GM12891 (cell line): ENCODE results near the gene ELAVL2.

Source experiments
- DNase-seq: peaks from one replicate; pipeline ENCODE4 v3.0.0; 2011; ENCODE audit warnings: low spot score; ENCODE audit not compliant: insufficient read length
- FAIRE-seq: peaks from 2 replicates; lab custom pipeline; 2011; peaks lifted over from hg19 to GRCh38; lab: Jason Lieb, UNC
- PAX5 ChIP-seq: IDR thresholded peaks from 2 replicates; pipeline ENCODE4 v1.6.1; 2011; ENCODE audit warnings: low read length, moderate library complexity, mild to moderate bottlenecking; ENCODE audit not compliant: insufficient read depth, severe bottlenecking
- POLR2A ChIP-seq: IDR thresholded peaks from 2 replicates; pipeline ENCODE4 v1.6.1; 2011; ENCODE audit warnings: low read depth, low read length, control low read depth
- POLR2AphosphoS5 ChIP-seq: IDR thresholded peaks from 2 replicates; pipeline ENCODE4 v1.6.1; 2011; ENCODE audit warnings: low read depth, low read length, control low read depth
- POU2F2 ChIP-seq: IDR thresholded peaks from 2 replicates; pipeline ENCODE4 v1.6.1; 2011; ENCODE audit warnings: low read depth, mild to moderate bottlenecking, control low read depth, low read length, moderate library complexity
- SPI1 ChIP-seq: IDR thresholded peaks from 2 replicates; pipeline ENCODE4 v1.6.1; 2011; ENCODE audit warnings: low read depth, low read length, control low read depth
- TAF1 ChIP-seq: IDR thresholded peaks from 2 replicates; pipeline ENCODE4 v1.6.1; 2011; ENCODE audit warnings: low read depth, low read length, control low read depth

ELAVL2 gene

GRCh38 chr9:23830929-23831730 is 5.1 kb upstream of the ELAVL2 start:
- FAIRE-seq (no peak), DNase-seq (no peak)
- TF ChIP-seq SPI1 (no peak), PAX5 (no peak)

DNA sequence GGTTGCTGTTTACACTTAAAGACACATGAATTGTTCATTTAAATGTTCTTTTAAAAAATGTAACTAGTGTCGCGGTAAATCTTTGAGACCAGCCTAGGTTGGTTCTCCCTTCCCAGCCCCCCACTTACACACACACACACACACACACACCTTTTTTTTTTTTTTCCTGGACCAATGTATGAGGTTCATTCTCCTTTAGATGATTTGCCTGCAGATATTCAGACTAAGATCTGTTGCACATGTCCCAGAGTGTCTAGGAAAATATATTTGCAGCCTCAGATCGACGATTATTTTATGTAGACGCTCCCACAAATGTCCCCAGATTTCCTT is 4.4 kb upstream of the ELAVL2 start:
- TF ChIP-seq PAX5, result no peak
- no peak for TF ChIP-seq POU2F2
- TF ChIP-seq SPI1, result no peak
- TF ChIP-seq POLR2AphosphoS5, result no peak
- TF ChIP-seq TAF1, result no peak
- TF ChIP-seq POLR2A, result no peak
- DNase-seq (no peak), FAIRE-seq (no peak)

DNA sequence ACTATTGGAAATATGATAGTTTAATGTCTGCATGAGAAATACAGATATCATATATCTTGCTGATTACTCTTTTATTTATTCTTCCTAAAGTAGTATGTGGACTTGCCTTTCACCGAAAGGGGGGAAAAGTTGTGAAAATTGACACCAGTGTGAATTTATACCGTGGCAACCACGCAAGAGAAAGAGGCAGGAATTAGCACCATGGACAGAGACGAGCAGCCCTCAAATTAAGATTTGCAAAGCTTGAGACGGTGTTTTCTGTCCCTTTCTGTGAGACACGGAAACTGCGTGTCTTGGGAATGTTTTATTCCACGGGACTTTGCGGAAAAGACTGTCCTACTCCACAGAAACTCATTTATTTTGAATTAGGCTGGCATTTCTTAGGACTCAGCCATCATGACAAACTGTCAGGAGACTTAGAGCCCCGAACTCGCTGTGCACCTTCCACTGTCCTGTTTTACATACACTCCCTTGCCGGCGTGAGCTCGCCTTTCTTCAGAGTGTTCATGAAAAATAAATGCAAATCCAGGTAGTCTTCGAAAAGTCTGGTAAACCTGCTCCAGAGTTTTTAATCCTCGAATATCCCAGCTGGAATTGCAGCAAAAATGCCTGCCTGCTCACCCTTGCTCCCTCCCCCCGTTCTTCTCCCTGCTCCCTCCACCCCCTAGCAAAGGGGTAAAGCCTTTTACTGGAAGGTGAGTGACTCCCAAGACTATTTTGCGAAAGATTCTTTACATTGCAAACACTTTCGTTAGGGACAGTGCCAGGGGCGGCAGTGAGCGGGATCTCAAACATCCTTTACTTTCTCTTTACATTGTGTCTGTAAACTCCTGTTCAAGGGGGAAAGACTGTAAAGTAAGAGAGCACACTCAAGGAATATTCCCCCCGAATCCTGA is 3.8 kb upstream of the ELAVL2 start:
- FAIRE-seq (peak; percentile 9), DNase-seq (no peak)
- TF ChIP-seq TAF1, result no peak
- no peak for TF ChIP-seq POLR2A
- no peak for TF ChIP-seq POLR2AphosphoS5
- no peak for TF ChIP-seq POU2F2
- TF ChIP-seq SPI1, result no peak
- no peak for TF ChIP-seq PAX5

DNA sequence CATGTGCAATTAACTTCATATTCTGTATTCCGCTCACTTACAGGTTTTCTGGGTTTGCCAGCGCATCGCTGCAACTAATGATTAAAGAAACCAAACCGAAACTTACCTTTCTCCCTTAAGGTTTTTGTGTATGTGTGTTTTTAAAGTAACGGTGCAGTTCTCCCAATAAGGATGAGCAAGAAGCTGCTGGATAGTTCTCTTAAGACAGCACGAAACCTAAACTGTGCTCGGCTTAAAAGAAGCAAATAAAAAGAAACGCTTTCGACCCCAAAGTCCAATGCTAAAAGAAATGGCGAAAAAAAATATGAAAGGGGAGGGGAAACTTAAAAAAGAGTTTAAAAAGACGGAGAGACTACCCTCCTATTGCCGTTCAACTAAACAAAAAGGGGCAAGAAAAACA is 340 bp downstream of the ELAVL2 start:
- no peak for FAIRE-seq

GRCh38 chr9:23824830-23825591 is 1.0 kb downstream of the ELAVL2 start:
- DNase-seq (no peak), FAIRE-seq (no peak)
- no peak for TF ChIP-seq SPI1
- TF ChIP-seq POU2F2, result no peak
- TF ChIP-seq POLR2AphosphoS5, result no peak
- no peak for TF ChIP-seq TAF1
- TF ChIP-seq PAX5, result no peak

More for the DNA sequence above, 340 bp downstream of the ELAVL2 start:
- TF ChIP-seq POLR2AphosphoS5, result no peak
- no peak for TF ChIP-seq PAX5
- no peak for TF ChIP-seq POU2F2
- TF ChIP-seq TAF1, result no peak
- TF ChIP-seq SPI1, result no peak
- no peak for DNase-seq

GRCh38 chr9:23823986-23824829 is 1.8 kb downstream of the ELAVL2 start:
- TF ChIP-seq POU2F2, result no peak
- TF ChIP-seq TAF1, result no peak
- TF ChIP-seq PAX5, result no peak
- no peak for DNase-seq

GRCh38 chr9:23823269-23823668 is 2.8 kb downstream of the ELAVL2 start:
- no peak for FAIRE-seq
- no peak for TF ChIP-seq PAX5
- TF ChIP-seq POU2F2, result no peak
- no peak for TF ChIP-seq POLR2A
- TF ChIP-seq SPI1, result no peak
- no peak for TF ChIP-seq TAF1
- no peak for TF ChIP-seq POLR2AphosphoS5
- DNase-seq, result no peak

More at GRCh38 chr9:23823986-23824829, 1.8 kb downstream of the ELAVL2 start:
- no peak for FAIRE-seq

- no peak for DNase-seq
- FAIRE-seq, result no peak
- TF ChIP-seq POU2F2 (no peak), TAF1 (no peak), POLR2AphosphoS5 (no peak), POLR2A (no peak), PAX5 (no peak), SPI1 (no peak)
These were observed 3.5 kb downstream of the ELAVL2 start for GRCh38 chr9:23822261-23823169.
